Keratinocyte (primary cell): ENCODE results near the gene LSP1. TPM values are rescaled to one million over a fixed set of nuclear protein-coding genes. Genes with fewer than 3 reads are reported as not detected.

Experiments
- DNase-seq: peaks from one replicate; pipeline ENCODE4 v3.0.0-alpha.2; 2011; ENCODE audit warnings: low read depth, missing footprints, low spot score
- FAIRE-seq: peaks from 2 replicates; lab custom pipeline; 2011; peaks lifted over from hg19 to GRCh38; lab: Jason Lieb, UNC
- H2AFZ ChIP-seq: 2 replicates; pipeline ENCODE4 v1.6.0; 2012; ENCODE audit warnings: low read length, control low read depth, inconsistent platforms; ENCODE audit not compliant: control insufficient read depth
- H3K27ac ChIP-seq: 2 replicates; pipeline ENCODE4 v1.5.1; 2011; ENCODE audit warnings: low read length; ENCODE audit not compliant: control insufficient read depth, insufficient read depth
- H3K27me3 ChIP-seq: 3 replicates; pipeline ENCODE4 v1.6.0; 2011; ENCODE audit warnings: low read length; ENCODE audit not compliant: control insufficient read depth, insufficient read depth; ENCODE audit errors: extremely low read depth
- H3K36me3 ChIP-seq, 2 experiments: 2 replicates in 1 of 2; 3 replicates in 1 of 2; pipeline ENCODE4 v1.5.1; 2011; ENCODE audit warnings: low read length in 2 of 2, mild to moderate bottlenecking in 1 of 2; ENCODE audit not compliant: control insufficient read depth in 2 of 2, insufficient read depth in 2 of 2; ENCODE audit errors: extremely low read depth in 1 of 2
- H3K4me1 ChIP-seq: 3 replicates; pipeline ENCODE4 v1.5.1; 2011; ENCODE audit warnings: low read length; ENCODE audit not compliant: control insufficient read depth, insufficient read depth; ENCODE audit errors: extremely low read depth
- H3K4me2 ChIP-seq: 3 replicates; pipeline ENCODE4 v1.6.0; 2011; ENCODE audit warnings: low read depth, low read length; ENCODE audit not compliant: control insufficient read depth, insufficient read depth; ENCODE audit errors: extremely low read depth
- H3K4me3 ChIP-seq, 3 experiments: fragments of 200-600 bp in 1 of 3; sonication (generic) in 1 of 3; 2 replicates in 2 of 3; 3 replicates in 1 of 3; pipeline ENCODE4 v1.5.1; 2011 to 2016; ENCODE audit warnings: low read length in 3 of 3, mild to moderate bottlenecking in 3 of 3, control low read depth in 2 of 3, inconsistent platforms in 1 of 3, low read depth in 1 of 3, mixed read lengths in 1 of 3, mixed run types in 1 of 3, moderate library complexity in 1 of 3; ENCODE audit not compliant: control insufficient read depth in 2 of 3, insufficient read depth in 2 of 3; ENCODE audit errors: extremely low read depth in 1 of 3
- H3K79me2 ChIP-seq: 2 replicates; pipeline ENCODE4 v1.6.0; 2012; ENCODE audit warnings: low read length; ENCODE audit not compliant: control insufficient read depth, insufficient read depth
- H3K9ac ChIP-seq: 3 replicates; pipeline ENCODE4 v1.6.0; 2011; ENCODE audit warnings: low read length; ENCODE audit not compliant: control insufficient read depth, insufficient read depth; ENCODE audit errors: extremely low read depth
- H3K9me1 ChIP-seq: 3 replicates; pipeline ENCODE4 v1.6.0; 2011; ENCODE audit warnings: low read length; ENCODE audit not compliant: control insufficient read depth, insufficient read depth; ENCODE audit errors: extremely low read depth
- H3K9me3 ChIP-seq: 2 replicates; pipeline ENCODE4 v1.5.1; 2012; ENCODE audit warnings: low read depth, low read length; ENCODE audit not compliant: control insufficient read depth
- H4K20me1 ChIP-seq: 3 replicates; pipeline ENCODE4 v1.6.0; 2011; ENCODE audit warnings: low read length; ENCODE audit not compliant: control insufficient read depth, insufficient read depth; ENCODE audit errors: extremely low read depth
- CTCF ChIP-seq, 3 experiments: IDR thresholded peaks in 1 of 3; conservative IDR thresholded peaks in 1 of 3; optimal IDR thresholded peaks in 1 of 3; 2 replicates in 2 of 3; 3 replicates in 1 of 3; pipeline versions ENCODE3 to v1.5.1; 2011; ENCODE audit warnings: low read length in 3 of 3, mild to moderate bottlenecking in 3 of 3, moderate library complexity in 2 of 3, control low read depth in 1 of 3, inconsistent platforms in 1 of 3; ENCODE audit not compliant: insufficient read depth in 2 of 3; ENCODE audit errors: extremely low read depth in 1 of 3
- EZH2 ChIP-seq: IDR thresholded peaks from one replicate; pipeline ENCODE4 v1.6.1; 2012; ENCODE audit warnings: inconsistent platforms, mild to moderate bottlenecking, low read length, moderate library complexity
- dilution Hi-C: fragments of 300-500 bp; cut with MboI; formaldehyde crosslinking; loops from one replicate; pipeline ENCODE4 v1.7.0; 2020; ENCODE audit warnings: low sequenced_read_pairs; ENCODE audit not compliant: extremely low pct_ligation_motif_present
- polyA plus RNA-seq, 5 experiments: library from polyadenylated mRNA; depleted of rRNA in 3 of 5; stranded (reverse) in 3 of 5; stranded (forward) in 1 of 5; unstranded in 1 of 5; fragments of >200 nt; gene quantifications; 1 replicate in 1 of 5; 2 replicates in 3 of 5; 3 replicates in 1 of 5; pipeline versions ENCODE4 v1.2.1 to v1.2.3, GENCODE V29; 2011 to 2012; ENCODE audit warnings: missing spikeins in 2 of 5, low read depth in 1 of 5, low replicate concordance in 1 of 5

The LSP1 gene
- polyA plus RNA-seq, 1 donor (not counting 4 experiments of a cell fraction or from before 2014, with no cell fraction given): 0.94 TPM

DNA sequence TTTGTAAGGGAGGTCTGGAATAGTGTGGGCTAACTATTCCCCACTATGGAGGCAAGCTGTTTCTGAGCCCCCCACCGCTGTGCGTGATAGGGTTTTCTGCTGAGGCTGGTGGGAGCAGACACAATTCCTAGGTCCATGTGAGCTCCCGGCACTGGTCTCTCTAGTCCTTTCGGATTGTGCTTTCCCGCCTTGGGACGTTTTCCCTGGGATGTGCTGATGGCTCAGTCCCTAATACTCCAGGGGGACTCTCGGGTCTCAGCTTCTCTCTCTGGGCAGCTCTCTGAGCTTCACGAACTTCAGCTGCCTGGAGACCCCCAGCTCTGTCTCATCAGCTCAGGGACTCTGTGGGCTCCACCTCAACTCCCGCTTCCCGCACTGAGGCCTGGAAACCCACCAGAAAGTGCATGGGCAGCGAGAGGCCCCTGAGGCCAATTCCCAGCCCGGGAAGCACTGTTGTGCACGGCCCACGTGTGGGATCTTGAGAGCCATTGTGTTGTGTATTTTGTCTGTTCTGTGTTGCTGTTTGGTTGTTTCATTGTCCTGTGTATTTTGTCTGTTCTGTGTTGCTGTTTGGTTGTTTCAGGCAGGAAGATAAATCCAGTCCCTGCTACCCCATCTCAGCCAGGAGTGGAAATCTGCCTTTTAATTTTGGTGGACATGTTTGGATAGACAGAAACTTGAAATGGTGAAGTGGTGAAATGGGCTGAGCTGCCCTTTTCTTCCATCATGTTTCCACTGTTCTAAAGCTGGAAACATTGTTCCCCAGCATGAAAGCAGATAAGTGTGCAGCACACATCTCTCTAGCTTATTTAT is 53.9 kb downstream of the LSP1 start:
- H3K9ac ChIP-seq: no peak overlapping the region
- FAIRE-seq: no peak
- no peaks in the 10 kb centered on the region for H3K4me1 ChIP-seq
- TF ChIP-seq EZH2 (no peak), CTCF (optimal IDR thresholded peaks at IDR 0.05 in 1 of 3, IDR thresholded peaks at IDR 0.05 in 1 of 3, conservative IDR thresholded peaks at IDR 0.05 in 1 of 3; ENCODE audit: extremely low read depth in 1 of 3, insufficient read depth in 2 of 3, low read length in 3 of 3) (no peak)
- no peak overlapping the region for H3K4me3 ChIP-seq
- dilution Hi-C loops: no loop called here
- H3K9me3 ChIP-seq: no peaks in the 10 kb centered on the region
- no peaks in the 10 kb centered on the region for H3K9me1 ChIP-seq
- no peak overlapping the region for H3K4me2 ChIP-seq
- no peaks in the 10 kb centered on the region for H3K79me2 ChIP-seq
- H3K27me3 ChIP-seq: peaks cover 6% of the 10 kb centered on the region
- no peaks in the 10 kb centered on the region for H3K36me3 ChIP-seq
- H4K20me1 ChIP-seq: no peaks in the 10 kb centered on the region
- H3K27ac ChIP-seq: no peak overlapping the region
- no peak for DNase-seq
- no peak overlapping the region for H2AFZ ChIP-seq

GRCh38 chr11:1908618-1909017 is 55.7 kb downstream of the LSP1 start:
- Histone ChIP-seq H3K4me3 (no peak overlapping the region), H3K27ac (no peak overlapping the region), H3K27me3 (peaks cover 6% of the 10 kb centered on the region), H2AFZ (no peak overlapping the region), H3K9me1 (no peaks in the 10 kb centered on the region), H3K4me2 (no peak overlapping the region), H3K79me2 (no peaks in the 10 kb centered on the region), H4K20me1 (no peaks in the 10 kb centered on the region), H3K4me1 (no peaks in the 10 kb centered on the region), H3K36me3 (no peaks in the 10 kb centered on the region), H3K9me3 (no peaks in the 10 kb centered on the region), H3K9ac (no peak overlapping the region)
- TF ChIP-seq EZH2: no peak
- TF ChIP-seq CTCF (optimal IDR thresholded peaks at IDR 0.05 in 1 of 3, IDR thresholded peaks at IDR 0.05 in 1 of 3, conservative IDR thresholded peaks at IDR 0.05 in 1 of 3; ENCODE audit: extremely low read depth in 1 of 3, insufficient read depth in 2 of 3, low read length in 3 of 3): no peak
- FAIRE-seq: no peak
- dilution Hi-C loops: no loop called here
- no peak for DNase-seq
